Stimulated activated CD8-positive, alpha-beta memory T cell treated with anti-CD3 and anti-CD28 coated beads, Interleukin-7, amount 100 ng/mL, for 1 hour (primary cell): ENCODE measurements around the gene TTC4.
A peak's percentile ranks its signal among the peaks of the same experiment; 100 is the strongest.
"Not testable (repeated sequence)": the region's sequence is repeated elsewhere in the genome, so short reads cannot be mapped to it uniquely, and the experiment has no call there.

Source experiments
- DNase-seq, 2 donors: peaks; one replicate each; pipeline ENCODE4 v3.0.0-alpha.2; 2020; ENCODE audit warnings: low read depth in 2 of 2

The TTC4 gene

DNA sequence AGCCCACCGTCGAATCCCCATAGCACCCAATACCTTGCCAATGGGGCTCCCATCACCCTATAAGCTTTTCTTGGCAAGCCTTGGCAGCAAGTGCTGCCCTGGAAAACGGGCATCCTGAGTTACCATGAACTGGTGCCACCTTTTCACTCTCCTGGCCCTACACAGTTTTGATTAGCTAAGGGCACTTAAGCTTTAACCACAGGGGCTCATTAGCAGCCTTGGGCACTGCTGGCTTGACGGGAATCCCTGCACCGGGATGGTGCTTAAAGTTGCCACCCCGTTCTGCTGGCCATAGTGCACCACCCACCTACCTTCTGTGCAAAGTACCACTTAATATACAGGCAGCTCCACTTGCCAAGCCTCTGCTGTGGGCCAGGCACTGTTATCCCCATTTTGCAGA lies 34.9 kb downstream of the TTC4 start:
- DNase-seq = no peak

DNA sequence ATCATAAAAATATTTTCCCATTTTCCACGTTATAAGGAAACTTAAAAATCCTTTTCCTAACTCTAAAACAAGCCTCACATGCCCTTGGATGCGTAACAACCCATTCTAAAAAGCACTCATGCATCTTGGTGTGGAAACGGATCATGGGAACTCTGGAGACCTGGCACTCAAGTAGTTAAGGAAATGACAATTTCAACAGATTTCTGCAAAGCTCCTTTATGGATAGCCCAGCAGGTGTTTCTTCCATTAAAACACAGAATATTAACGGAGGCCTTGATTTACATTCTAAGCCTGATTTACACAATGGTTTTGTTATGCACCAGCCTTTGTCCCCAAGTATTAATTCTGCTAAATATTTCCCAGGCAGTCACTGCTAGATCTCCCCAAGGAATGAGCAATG lies 35.8 kb downstream of the TTC4 start:
- DNase-seq = no peak

DNA sequence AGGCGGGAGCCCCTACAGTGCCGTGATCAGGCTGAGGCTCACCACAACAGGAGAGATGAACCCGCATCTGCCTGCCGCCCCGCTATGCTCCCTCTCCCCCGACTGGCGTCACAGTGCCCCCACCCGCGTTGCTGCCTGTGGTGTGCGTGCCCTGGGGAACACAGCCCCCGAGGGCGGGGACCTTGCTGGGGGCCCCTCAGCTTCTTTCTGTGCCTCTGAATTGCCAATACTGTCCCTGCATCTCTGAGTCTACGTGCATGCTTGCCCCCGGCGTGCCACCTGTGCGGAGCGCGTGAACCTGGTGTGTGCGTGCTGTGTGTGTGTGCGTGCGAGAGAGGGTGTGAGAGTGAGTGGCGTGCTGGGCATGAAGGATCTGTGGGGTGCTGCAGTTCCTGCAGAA lies 38.4 kb downstream of the TTC4 start:
- DNase-seq = no peak

DNA sequence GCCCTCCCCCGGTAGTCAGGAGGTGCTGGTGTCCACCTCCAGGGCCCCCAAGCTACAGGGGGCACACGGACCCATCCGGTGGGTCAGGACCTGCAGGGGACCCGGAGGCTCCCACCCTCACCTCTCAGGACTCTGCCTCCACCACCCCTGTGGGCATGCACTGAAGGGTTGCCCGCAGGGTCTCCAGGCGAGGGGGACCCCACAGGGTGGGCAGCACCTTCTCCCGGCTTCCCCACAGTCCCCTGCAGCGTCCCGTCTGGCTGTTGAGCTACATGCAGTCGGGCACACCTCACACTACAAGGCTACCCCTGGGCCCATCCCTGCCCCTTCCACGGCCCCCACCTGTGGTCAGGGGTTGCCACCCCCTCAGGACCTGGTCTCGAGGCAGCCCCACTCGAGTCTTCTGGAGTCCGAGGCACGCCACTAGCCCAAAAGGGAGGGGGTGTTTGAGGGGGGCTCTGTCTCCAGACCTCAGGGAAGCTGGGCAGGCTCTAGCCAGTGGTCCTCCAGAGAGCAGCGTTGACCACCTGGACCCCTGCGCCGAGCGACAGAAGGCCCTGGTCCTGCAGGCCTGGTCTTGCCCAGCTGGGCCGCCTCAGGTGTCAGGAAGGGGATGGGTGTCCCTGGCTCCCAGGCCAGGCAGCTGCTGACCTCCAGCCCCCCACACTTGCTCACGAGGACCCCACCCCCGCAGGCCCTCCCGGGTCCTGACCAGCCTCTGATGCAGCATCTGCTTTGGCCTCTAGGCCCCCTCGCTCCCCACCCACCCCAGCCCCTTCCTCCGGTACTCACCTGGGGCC lies 39.0 kb downstream of the TTC4 start:
- no peak for DNase-seq

DNA sequence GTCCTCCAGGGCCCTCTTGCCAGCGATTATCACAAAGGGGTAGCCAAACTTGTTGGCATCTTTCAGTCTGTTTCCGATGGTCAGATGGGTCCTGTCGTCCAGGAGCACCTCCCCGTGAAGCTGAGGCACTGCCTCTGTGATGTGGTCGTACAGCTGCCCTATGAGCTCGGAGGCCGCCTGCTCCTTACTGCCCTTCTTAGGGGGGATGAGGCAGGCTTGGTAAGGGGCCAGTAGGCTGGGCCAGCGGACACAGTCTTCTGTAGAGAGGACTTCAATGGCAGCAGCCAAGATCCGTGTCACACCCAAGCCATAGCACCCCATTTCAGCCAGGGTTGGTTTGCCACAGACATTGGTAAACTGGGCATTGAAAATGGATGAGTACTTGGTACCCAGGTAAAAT lies 42.2 kb downstream of the TTC4 start:
- no peak for DNase-seq

DNA sequence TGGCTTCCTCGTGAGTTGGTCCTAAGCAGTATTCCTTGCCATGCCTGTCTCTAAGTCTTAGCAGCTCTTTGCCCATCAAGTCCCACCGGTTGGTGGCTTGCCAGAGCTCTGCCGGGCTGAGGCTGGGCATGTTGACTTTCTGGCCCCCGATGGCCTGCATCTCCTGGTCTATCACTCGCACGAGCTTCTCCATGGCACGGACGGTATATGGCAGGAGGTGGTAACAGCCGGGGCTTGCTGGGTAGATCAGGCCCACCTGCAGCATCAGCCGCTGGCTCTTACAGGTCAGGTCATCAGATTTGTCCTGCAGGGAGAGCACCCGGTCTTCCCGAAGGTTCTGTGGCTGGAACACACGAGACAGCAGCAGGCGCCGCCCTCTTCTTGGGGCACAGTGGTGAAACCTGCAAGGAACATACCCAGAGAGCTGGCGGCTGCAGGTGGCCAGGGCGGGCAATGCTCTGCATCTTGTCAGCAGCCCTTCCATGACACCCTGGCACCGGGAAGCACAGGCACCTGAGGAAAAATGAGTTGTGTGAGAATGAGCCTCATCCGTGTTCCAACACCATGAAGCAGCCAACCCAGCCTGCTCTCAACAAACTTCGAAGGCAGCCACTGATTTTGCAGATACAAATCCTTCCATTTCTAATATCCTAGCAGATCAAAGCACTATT lies 43.2 kb downstream of the TTC4 start:
- DNase-seq = no peak

DNA sequence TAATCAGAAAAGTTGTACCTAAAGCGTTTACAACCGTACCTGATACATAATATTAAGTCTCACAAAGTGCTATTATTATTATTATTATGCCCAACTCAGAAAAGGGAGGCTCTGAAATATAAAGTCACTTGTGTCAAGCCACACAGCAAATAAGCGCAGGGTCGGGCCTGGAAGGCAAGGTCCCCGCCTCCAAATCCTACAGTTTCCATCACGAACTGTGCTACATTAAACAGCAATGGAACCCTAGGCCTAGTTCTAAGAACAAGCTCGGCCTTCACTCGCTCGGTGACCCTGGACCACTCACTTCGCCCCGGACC lies 48.1 kb downstream of the TTC4 start:
- no peak for DNase-seq

DNA sequence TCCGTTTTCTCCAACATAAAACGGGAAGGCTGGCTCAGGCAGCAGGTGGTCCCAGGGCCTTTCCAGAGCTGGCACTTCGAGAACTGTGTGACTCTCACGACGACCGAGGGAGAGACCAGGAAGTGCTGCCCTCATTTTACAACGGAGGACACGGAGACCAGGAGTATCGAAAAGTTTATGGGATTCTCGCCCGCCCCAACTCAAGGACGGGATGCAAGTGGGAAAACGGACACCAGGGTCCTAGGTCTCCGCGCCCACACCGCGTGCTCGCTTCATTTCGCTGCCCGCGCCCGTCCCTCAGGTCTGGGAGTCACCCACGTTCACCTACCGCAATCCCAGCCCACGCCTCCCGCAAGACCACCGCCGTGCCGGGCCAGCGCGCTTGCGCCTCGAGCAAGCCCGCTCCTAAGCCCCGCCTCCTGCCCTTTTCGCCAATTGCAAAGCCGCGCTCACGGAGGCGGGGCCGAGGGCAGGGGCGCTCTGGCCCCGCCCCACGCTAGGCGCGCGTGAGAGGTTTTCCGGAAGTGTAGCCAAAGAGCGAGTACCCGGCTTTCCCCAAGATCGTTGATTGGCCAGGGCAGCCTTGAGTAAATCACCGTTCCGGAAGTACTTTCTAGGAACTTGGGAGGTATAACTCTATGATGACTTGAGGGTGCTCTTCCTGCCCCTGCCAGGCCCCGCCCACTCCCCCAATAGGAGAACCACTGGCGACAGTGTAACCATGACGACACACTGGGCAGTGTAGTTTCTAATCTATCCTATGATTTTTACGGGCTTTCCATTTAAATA lies 48.7 kb downstream of the TTC4 start, which contains the start of gene PARS2:
PARS2 (minus strand) TSS at position 391 of the 789 bp plus-strand sequence. CDS start 5,362 bp downstream, outside the sequence.
- peak; percentile 85 to 90 for DNase-seq

DNA sequence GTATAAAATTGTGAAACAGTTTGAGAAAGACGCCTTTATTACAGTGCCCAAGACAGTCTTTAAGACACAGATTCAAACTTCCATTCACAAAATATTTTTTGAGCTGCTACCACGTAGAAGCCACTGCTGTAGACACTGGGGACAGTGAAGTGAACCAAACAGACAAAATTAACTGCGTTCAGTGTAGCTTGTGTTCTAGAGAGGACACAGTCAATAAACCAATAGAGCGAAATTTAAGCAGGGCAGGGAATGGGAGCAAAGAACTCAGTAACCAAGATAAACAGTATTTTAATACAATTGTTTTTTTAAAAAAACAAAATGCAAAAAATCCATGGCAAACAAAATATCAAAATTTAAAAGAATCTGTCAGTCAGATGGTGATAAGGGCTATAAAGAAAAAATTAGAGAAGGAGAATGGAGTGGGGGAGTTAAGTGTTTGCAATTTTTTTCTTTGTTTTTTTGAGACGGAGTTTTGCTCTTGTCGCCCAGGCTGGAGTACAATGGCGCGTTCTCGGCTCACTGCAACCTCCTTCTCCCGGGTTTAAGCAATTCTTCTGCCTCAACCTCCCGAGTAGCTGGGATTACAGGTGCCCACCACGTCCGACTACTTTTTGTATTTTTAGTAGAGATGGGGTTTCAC lies 49.4 kb downstream of the TTC4 start:
- DNase-seq = no peak

DNA sequence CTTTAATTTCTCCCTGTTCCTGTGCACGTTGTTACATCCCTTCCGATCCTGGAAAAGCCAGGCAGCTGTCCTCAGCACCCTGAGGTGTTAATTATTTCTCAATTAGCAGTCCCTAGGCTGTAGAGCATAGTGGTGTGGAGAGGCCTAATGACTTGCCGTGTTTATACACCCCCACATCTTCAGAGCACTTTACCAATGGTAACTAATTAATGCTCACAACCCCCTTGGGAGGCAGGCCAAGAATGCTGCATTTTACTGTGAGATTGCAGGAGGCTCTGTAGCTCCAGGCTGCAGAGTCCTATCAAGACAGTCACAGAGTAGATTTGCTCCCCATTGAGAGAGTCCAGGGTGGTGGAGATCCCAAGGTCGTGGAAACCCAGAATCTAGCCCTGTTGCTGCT lies 51.1 kb downstream of the TTC4 start:
- no peak for DNase-seq

DNA sequence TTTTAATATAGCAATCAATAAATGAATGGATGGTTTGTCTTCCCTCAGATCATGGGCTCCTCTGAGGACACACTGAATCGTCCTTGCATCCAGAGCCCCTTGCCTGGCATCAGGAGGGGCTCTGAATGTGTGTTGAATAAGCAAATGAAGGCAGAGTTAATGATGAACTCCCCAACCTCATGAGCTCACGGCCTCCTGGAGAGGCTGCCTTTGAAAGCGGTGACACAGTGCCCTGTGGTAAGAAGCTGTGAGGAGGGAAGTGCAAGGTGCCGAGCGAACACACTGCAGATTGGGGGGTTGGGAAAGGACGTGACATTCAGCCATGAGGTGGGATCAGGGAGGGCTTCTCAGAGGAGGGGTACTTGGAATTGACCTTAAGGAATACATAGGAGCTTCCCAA lies 51.9 kb downstream of the TTC4 start:
- no peak for DNase-seq

DNA sequence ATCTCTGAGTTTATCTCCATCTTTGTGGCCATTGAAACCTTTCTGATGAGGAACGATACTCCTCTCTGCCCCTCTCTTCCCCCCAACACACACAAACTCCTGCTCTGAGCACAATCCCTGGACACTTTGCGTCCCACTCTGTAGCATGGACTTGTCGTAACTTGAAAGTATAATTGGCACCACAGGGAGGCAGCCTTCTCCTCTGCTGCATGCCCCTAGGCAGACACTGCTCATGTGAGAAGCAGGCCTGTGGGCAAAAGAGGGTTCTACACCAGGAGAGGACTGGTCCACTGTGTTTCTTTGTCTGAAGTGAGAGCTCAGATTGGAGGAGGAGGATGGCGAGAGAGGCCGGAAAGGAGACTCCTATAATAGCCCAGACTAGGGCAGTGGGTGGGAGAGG lies 52.4 kb downstream of the TTC4 start:
- DNase-seq = no peak

DNA sequence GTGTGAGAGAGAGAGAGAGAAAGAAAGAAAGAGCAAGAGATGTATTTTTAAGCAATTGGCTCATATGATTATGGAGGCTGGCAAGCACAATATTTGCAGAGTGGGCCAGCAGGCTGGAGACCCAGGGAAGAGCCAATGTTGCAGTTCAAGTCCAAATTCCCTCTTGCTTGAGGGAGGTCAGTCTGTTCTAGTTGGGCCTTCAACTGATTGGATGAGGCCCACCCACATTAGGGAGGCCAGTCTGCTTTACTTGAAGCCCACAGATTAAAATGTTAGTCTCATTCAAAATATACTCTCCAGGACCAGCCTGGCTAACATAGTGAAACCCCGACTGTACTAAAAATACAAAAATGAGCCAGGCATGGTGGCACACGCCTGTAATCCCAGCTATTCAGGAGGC lies 57.3 kb downstream of the TTC4 start:
- no peak for DNase-seq

DNA sequence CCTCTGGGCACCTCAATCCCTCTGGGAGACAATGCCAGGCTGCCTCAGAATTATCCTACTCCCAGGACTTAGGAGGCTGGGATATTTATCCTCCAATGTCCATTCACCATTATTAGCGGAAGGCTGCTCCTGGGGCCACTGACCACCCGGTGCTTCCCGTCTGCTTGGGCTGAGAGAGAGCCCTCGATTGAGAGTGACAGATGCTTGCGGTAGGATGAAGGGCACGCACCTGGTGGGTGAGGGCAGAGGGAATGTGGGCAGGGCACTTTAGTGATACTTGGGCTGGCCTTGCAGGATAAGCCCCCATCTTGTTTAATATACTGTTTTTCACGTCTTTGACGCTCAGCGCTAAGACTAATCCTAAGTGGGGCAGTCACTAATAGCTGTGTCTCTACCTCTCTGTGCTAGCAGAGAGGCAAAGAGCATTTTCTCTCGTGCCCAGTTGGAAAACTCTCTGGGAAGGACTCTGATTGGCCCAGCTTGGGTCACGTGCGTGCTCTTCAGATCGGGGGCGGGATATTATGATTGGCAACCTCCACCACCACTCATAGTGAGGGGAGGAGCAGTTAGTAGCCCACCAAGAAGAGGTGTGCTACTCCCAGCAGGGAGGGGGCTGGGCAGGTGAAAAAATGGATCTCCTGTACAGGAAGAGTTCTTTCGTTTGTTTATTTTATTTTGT lies 59.3 kb downstream of the TTC4 start:
- no peak for DNase-seq

DNA sequence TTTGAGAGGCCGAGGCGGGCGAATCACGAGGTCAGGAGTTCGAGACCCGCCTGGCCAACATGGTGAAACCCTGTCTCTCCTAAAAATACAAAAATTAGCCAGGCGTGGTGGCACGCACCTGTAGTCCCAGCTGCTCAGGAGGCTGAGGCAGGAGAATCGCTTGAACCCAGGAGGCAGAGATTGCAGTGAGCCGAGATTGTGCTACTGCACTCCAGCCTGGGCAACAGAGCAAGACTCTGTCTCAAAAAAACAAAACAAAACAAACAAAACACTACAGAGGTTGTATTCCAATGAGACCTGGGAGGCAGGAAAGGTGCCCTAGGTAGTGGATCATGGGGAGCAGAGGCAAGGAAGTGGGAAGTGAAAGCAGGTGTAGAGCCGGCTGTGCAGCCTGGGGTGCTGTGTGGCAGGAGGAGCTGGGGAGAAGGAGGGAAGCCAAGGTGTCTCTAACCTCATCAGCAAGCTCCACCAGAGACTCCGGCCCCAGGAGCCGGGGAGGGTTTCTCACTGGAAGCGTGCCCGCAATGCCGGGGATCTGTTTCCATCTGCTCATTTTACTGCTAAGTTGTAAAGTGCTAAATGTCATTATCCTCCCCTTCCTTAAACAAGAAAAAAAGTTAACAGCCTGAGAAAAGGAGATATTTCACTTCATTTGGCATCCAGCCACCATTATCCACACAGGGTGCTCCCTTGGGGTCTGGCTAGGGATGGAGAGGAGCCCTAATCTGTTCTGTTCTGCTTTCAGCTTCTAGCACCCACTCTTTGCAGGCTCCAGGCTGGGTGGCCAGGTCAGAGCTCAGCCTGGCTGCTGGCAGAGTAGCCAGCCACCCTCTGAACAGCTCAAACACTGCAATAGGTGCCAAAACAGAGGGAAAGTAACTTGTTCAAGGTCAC lies 60.4 kb downstream of the TTC4 start:
- not testable (repeated sequence) for DNase-seq

DNA sequence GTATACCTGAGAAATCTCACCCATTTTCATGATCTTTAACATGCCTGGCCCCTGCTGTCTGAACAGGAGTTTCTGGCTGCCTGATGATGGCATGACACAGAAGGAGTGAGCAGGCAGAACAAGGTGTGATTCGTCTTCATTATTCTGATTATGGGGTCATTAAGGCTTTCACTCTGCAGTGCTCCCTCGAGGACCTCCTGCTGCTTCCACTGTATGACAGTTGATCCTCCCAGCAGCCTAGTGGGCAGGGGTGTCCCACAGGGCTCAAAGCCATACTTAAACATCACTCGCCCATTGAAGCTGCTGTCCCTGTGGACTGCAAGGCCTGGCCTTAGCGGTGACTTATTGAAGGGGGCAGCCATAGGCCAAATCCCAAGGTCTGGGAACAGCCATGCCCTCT lies 61.4 kb downstream of the TTC4 start:
- no peak for DNase-seq

DNA sequence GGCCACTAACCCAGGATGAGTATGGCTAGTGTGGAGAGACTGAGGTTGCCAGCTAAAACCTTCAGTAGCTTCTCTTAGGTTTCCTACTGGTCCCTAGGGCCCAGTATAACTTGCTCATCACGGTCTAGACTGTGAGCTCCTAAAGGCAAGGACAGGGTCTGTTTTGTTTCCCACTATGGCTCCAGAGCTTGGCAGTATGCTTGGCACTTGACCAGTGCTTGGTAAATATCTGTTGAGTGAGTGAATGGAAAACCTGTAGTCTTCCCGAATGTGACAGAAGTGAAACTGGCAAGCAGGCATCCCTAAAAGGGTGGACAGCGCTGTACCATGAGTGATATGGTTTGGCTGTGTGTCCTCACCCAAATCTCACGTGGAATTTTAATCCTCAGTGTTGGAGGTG lies 61.8 kb downstream of the TTC4 start:
- DNase-seq = no peak

DNA sequence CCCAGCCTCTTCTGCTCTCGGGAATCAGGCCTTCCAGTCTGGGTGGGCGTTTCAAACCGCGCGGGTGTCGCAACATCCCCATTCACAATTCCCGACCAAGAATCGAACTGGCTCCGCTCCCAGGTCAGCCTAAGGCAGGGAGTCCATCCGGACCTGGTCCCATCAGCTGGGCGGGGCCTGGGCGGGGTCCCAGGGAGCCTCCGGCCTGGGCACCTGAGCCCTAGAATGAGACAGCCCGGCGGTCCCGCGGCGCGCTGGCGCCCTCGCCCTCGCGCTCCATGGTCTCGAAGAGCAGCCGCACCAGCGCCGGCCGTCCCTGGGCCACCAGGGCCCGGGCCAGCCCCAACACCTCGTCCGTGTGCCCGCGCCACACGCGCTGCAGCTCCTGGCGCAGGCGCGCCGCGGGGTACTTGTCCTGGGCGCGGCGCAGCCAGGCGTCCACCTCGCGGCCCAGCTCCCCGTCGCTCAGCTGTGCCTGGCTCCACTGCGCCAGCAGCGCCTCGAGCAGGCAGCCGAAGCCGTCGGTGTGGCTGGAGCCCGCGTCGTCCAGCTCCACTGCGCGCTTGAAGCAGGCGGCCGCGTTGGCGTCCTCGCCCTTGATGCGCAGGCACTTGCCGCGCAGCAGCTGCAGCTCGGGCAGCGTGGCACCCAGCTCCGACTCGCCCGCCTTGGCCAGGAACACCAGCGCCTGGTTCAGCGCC lies 65.5 kb downstream of the TTC4 start:
- no peak for DNase-seq

DNA sequence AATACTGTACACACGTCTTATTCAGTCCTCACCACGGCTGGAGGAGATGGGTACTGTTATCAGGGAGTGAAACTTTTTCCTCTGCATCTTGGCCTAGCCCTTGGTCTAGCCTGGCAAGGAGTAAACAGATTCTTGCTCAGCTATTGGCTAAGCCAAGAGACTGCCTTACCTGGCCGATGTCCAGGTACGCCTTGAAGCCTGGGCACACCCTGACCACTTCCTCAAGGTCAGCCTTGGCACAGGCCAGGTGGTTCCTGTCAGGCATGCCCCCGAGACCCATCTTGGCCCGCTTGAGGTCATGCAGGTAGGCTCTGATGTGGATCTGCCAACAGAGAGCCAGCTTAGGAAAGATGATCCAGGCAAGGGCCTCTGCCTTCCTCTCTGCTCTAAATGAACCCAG lies 66.5 kb downstream of the TTC4 start:
- no peak for DNase-seq

DNA sequence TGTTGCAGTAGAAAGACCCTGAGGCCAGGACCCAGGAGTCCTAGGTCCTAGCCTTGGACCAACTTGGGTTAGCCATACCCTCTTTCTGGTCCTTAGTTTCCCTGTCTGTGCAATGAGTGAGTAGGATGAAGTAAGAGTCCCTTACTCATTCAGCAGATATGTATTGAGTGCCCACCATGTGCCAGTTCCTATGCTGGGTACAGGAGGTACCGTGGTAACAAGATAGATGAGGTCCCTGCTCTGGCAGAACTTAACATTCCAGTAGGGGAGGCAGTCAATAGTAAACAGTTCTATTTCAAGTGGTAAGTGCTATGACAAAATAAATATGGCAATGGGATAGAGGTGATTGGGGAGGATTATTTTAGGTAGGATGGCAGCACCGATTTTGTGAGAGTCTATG lies 66.9 kb downstream of the TTC4 start:
- DNase-seq = no peak
